Dedifferentiated amniotic fluid mesenchymal stem cell (primary cell): ENCODE results near the gene SEC22A.

Source experiments
- DNase-seq: peaks from one replicate; pipeline ENCODE4 v3.0.0-alpha.2; 2016; ENCODE audit errors: extremely low spot score

The SEC22A gene

GRCh38 chr3:123305192-123305591 lies 103.4 kb downstream of the SEC22A start:
- DNase-seq: no peak

GRCh38 chr3:123307064-123307463 lies 105.3 kb downstream of the SEC22A start:
- no peak for DNase-seq

GRCh38 chr3:123310186-123310585 lies 108.4 kb downstream of the SEC22A start:
- DNase-seq: no peak

GRCh38 chr3:123310741-123311140 lies 109.0 kb downstream of the SEC22A start:
- no peak for DNase-seq

- no peak for DNase-seq
Observed at GRCh38 chr3:123311201-123311600, 109.5 kb downstream of the SEC22A start.

- no peak for DNase-seq
Observed at GRCh38 chr3:123312331-123313265, 110.9 kb downstream of the SEC22A start.

GRCh38 chr3:123313889-123314288 lies 112.1 kb downstream of the SEC22A start:
- no peak for DNase-seq

GRCh38 chr3:123314359-123315270 lies 112.9 kb downstream of the SEC22A start:
- DNase-seq: no peak

GRCh38 chr3:123315271-123315595 lies 113.5 kb downstream of the SEC22A start:
- no peak for DNase-seq

GRCh38 chr3:123317716-123318115 lies 116.0 kb downstream of the SEC22A start:
- DNase-seq: no peak

- DNase-seq: no peak
Observed at GRCh38 chr3:123318374-123318773, 116.6 kb downstream of the SEC22A start.

- DNase-seq: no peak
Observed at GRCh38 chr3:123319760-123320159, 118.0 kb downstream of the SEC22A start.

- no peak for DNase-seq
Observed at GRCh38 chr3:123320221-123320620, 118.5 kb downstream of the SEC22A start.

GRCh38 chr3:123321806-123322205 lies 120.1 kb downstream of the SEC22A start:
- no peak for DNase-seq

- DNase-seq: no peak
Observed at GRCh38 chr3:123322866-123323265, 121.1 kb downstream of the SEC22A start.
